ENCODE results near the gene GDI1. TPM values are rescaled to one million over a fixed set of nuclear protein-coding genes. Genes with fewer than 3 reads are reported as not detected.

Gene GDI1
- total RNA-seq, 1 experiment from 2014 or later = 96.1 TPM

DNA sequence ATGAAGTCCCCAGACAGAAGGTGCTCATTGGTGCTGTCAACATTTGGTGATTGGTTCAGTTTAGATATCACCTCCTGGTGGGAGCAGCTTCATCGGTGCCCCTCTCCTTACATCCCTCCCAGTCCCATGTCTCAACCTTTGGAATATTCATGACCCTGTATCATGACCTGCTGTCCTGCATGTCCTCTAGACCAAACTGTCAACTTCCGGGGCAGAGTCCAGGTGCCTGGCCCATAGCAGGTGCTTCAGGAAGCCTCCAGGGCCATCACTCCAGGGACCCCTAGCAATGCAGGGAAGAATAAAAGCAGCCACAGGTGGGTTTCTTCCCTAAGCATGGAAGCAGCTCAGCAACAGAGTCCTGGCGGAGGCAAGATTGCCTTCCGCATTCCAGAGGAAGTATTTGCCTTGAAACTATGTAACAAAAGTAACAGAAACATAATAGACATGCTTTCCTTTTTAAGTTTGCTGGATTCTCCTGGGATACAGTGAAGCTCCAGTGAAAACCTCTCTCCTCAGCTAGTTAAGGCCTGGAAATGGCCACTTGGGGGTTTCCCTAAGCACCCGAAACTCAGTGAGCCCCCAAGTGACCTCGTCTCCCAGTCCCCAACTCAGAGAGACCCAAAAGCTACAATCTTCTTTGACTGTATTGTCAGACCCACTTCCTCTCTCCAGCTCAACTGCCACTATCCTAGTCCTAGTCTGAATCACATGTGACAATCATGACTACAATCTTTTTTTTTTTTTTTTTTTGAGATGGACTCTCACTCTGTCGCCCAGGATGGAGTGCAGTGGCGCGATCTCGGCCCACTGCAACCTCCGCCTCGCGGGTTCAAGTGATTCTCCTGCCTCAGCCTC, 9.8 kb upstream of the GDI1 start:
- Histone ChIP-seq H3K27ac (ENCODE audit: low read length) (no peak overlapping the region), H3F3A (ENCODE audit: low read length, unreplicated experiment) (no peaks in the 10 kb centered on the region), H3K36me3 (ENCODE audit: low read depth, low read length) (no peaks in the 10 kb centered on the region), H3K9me3 (ENCODE audit: low read length) (no peaks in the 10 kb centered on the region), H3K9me2 (replicated peaks; ENCODE audit: low read length) (no peaks in the 10 kb centered on the region), H2AFZ (ENCODE audit: low read length) (no peak overlapping the region), H3K9ac (ENCODE audit: low read length) (no peak overlapping the region), H3K79me2 (ENCODE audit: low read length) (peaks cover 27% of the 10 kb centered on the region), H3K27me3 (ENCODE audit: low read length) (no peaks in the 10 kb centered on the region), H3K4me2 (ENCODE audit: low read length) (no peak overlapping the region), H3K4me3 (ENCODE audit: low read length) (no peak overlapping the region), H3K4me1 (ENCODE audit: insufficient read depth, low read length) (peaks cover 23% of the 10 kb centered on the region), H4K20me1 (ENCODE audit: low read length) (no peaks in the 10 kb centered on the region)
- DNase-seq (no peak), ATAC-seq (no peak)
- BruUV-seq (replicated peaks) = no TSS peak
- ChIA-PET CTCF (no interaction called here), POLR2A (ENCODE audit: unreplicated experiment) (no interaction called here)
- intact Hi-C loops (cut with micrococcal nuclease) = no loop called here
- TF ChIP-seq, protein P1, sequence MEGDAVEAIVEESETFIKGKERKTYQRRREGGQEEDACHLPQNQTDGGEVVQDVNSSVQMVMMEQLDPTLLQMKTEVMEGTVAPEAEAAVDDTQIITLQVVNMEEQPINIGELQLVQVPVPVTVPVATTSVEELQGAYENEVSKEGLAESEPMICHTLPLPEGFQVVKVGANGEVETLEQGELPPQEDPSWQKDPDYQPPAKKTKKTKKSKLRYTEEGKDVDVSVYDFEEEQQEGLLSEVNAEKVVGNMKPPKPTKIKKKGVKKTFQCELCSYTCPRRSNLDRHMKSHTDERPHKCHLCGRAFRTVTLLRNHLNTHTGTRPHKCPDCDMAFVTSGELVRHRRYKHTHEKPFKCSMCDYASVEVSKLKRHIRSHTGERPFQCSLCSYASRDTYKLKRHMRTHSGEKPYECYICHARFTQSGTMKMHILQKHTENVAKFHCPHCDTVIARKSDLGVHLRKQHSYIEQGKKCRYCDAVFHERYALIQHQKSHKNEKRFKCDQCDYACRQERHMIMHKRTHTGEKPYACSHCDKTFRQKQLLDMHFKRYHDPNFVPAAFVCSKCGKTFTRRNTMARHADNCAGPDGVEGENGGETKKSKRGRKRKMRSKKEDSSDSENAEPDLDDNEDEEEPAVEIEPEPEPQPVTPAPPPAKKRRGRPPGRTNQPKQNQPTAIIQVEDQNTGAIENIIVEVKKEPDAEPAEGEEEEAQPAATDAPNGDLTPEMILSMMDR (conservative IDR thresholded peaks at IDR 0.05; ENCODE audit: low read depth, low read length) = no peak
- TF ChIP-seq EZH2 (IDR thresholded peaks at IDR 0.05; ENCODE audit: low read length, unreplicated experiment) (no peak), EZH2phosphoT487 (IDR thresholded peaks at IDR 0.05; ENCODE audit: borderline replicate concordance, low read length) (no peak)

DNA sequence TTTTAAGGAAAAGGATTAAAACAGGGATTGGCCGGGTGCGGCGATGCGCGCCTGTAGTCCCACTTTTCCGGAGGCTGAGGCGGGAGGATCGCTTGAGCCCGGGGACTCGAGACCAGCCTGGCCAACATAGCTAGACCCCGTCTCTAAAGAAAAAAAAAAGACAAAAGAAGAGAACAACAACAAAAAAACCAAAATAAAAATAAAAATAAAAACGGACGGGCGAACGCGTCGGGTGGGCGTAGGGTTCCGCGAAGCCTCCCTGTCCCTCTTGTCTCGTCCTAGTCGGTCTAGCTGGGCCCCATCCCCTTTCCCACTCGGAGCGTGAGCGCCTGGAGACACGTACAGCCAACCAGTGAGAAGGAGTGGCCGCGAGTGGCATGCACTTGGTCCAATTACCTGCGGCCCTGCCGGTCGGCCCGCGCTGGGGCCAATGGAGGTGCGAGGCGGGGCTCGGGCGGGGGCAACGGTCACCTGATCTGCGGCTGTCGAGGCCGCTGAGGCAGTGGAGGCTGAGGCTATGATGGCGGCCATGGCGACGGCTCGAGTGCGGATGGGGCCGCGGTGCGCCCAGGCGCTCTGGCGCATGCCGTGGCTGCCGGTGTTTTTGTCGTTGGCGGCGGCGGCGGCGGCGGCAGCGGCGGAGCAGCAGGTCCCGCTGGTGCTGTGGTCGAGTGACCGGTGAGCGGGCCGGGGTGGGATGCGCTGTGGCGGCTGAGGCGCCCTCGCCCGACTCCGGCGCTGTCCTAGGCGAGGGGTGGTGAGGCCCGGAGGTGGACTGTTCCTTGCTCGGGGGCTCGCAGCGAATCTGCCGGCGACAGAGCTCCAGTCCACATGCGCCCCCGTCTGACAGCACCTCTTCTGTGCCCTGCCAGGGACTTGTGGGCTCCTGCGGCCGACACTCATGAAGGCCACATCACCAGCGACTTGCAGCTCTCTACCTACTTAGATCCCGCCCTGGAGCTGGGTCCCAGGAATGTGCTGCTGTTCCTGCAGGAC, 8.5 kb upstream of the GDI1 start, which contains the start of gene ATP6AP1:
TSS of gene ATP6AP1 (plus strand) at position 502 of the 996 bp plus-strand sequence. CDS start at position 518, 16 bp downstream.
- H3K27ac ChIP-seq (ENCODE audit: low read length) = no peak within 1 kb of the TSS
- H4K20me1 ChIP-seq (ENCODE audit: low read length) = no peaks in the 10 kb centered on the region
- H3K79me2 ChIP-seq (ENCODE audit: low read length) = peaks cover 27% of the 10 kb centered on the region
- no peaks in the 10 kb centered on the region; the same call in 1 of the 2 replicates for H3K36me3 ChIP-seq (ENCODE audit: low read depth, low read length)
- H3K9me2 ChIP-seq (replicated peaks; ENCODE audit: low read length) = no peaks in the 10 kb centered on the region
- ChIA-PET POLR2A (ENCODE audit: unreplicated experiment) (interaction anchor here (0.7 kb wide), 1 partner anchor 29 kb away, joined by 4 read pairs; the partner anchor contains the start of gene PLXNA3), CTCF (interaction anchor here (0.6 kb wide), 1 partner anchor 99 kb away, joined by 5 read pairs; no protein-coding TSS in a partner anchor)
- H3K4me2 ChIP-seq (ENCODE audit: low read length) = peak within 1 kb of the TSS; percentile 99
- peak within 1 kb of the TSS; percentile 93 for H3K4me3 ChIP-seq (ENCODE audit: low read length)
- DNase-seq = peak; percentile 94
- no peaks in the 10 kb centered on the region for H3K27me3 ChIP-seq (ENCODE audit: low read length)
- H3K4me1 ChIP-seq (ENCODE audit: insufficient read depth, low read length) = peaks cover 23% of the 10 kb centered on the region
- BruUV-seq (replicated peaks) = no TSS peak
- TF ChIP-seq EZH2 (IDR thresholded peaks at IDR 0.05; ENCODE audit: low read length, unreplicated experiment) = no peak
- no peak for TF ChIP-seq EZH2phosphoT487 (IDR thresholded peaks at IDR 0.05; ENCODE audit: borderline replicate concordance, low read length)
- TF ChIP-seq, protein P1 (conservative IDR thresholded peaks at IDR 0.05; ENCODE audit: low read depth, low read length) = no peak
- peak within 1 kb of the TSS; percentile 82 for H3K9ac ChIP-seq (ENCODE audit: low read length)
- peak within 1 kb of the TSS; percentile 86 for H2AFZ ChIP-seq (ENCODE audit: low read length)
- ATAC-seq = peak; percentile 98
- no peaks in the 10 kb centered on the region for H3F3A ChIP-seq (ENCODE audit: low read length, unreplicated experiment)
- H3K9me3 ChIP-seq (ENCODE audit: low read length) = no peaks in the 10 kb centered on the region
- intact Hi-C loops (cut with micrococcal nuclease) = no loop called here

Data from PC-3 (cell line).